HEK293 (cell line): Measurements from ENCODE around the gene CNTN2.

Source experiments
- BCL6B ChIP-seq: fragments of 450-650 bp; formaldehyde crosslinking; IDR thresholded peaks from 2 replicates; pipeline ENCODE4 v1.5.1; 2017; ENCODE audit warnings: missing biosample characterization, missing genetic modification characterization
- CTCF ChIP-seq: fragments of 450-650 bp; formaldehyde crosslinking; IDR thresholded peaks from 2 replicates; pipeline ENCODE4 v1.5.1; 2016; ENCODE audit warnings: missing biosample characterization, missing genetic modification characterization
- FEZF1 ChIP-seq: fragments of 450-650 bp; formaldehyde crosslinking; IDR thresholded peaks from 2 replicates; pipeline ENCODE4 v1.5.1; 2016; ENCODE audit warnings: missing biosample characterization, missing genetic modification characterization
- SALL2 ChIP-seq: fragments of 450-650 bp; formaldehyde crosslinking; IDR thresholded peaks from 2 replicates; pipeline ENCODE4 v1.5.0; 2017; ENCODE audit warnings: missing biosample characterization, mild to moderate bottlenecking, missing genetic modification characterization, borderline replicate concordance
- ZNF132 ChIP-seq: fragments of 450-650 bp; formaldehyde crosslinking; IDR thresholded peaks from 2 replicates; pipeline ENCODE4 v1.5.1; 2017; ENCODE audit warnings: missing biosample characterization, missing genetic modification characterization, borderline replicate concordance
- ZNF274 ChIP-seq, 2 experiments: fragments of 200-500 bp in 1 of 2; fragments of 450-650 bp in 1 of 2; sonication (Bioruptor generic) in 1 of 2; formaldehyde crosslinking in 1 of 2; IDR thresholded peaks; 2 replicates each; pipeline versions ENCODE4 v1.5.1 to v1.6.1; 2014 to 2016; ENCODE audit warnings: borderline replicate concordance in 1 of 2, inconsistent platforms in 1 of 2, low read length in 1 of 2, missing biosample characterization in 1 of 2, missing genetic modification characterization in 1 of 2
- ZNF311 ChIP-seq: fragments of 450-650 bp; formaldehyde crosslinking; IDR thresholded peaks from 2 replicates; pipeline ENCODE4 v1.5.1; 2017; ENCODE audit warnings: missing biosample characterization, missing genetic modification characterization, borderline replicate concordance
- ZNF394 ChIP-seq: fragments of 450-650 bp; formaldehyde crosslinking; IDR thresholded peaks from 2 replicates; pipeline ENCODE4 v1.5.1; 2016; ENCODE audit warnings: missing biosample characterization, missing genetic modification characterization, mild to moderate bottlenecking, moderate library complexity, borderline replicate concordance
- ZNF707 ChIP-seq: fragments of 450-650 bp; formaldehyde crosslinking; IDR thresholded peaks from 2 replicates; pipeline ENCODE4 v1.5.1; 2016; ENCODE audit warnings: missing biosample characterization, missing genetic modification characterization
- ZNF776 ChIP-seq: fragments of 450-650 bp; formaldehyde crosslinking; IDR thresholded peaks from 2 replicates; pipeline ENCODE4 v1.5.0; 2017; ENCODE audit warnings: missing biosample characterization, missing genetic modification characterization, borderline replicate concordance
- ZNF830 ChIP-seq: fragments of 450-650 bp; IDR thresholded peaks from 2 replicates; pipeline ENCODE4 v1.5.0; 2018; ENCODE audit warnings: missing biosample characterization, missing genetic modification characterization, low read depth, mild to moderate bottlenecking, moderate library complexity

- TF ChIP-seq BCL6B (tag by site-specific recombination) (no peak), CTCF (no peak), ZNF707 (tag by site-specific recombination) (no peak), ZNF394 (tag by site-specific recombination) (no peak), ZNF776 (tag by site-specific recombination) (no peak), SALL2 (no peak), ZNF274 (IDR thresholded peaks at IDR 0.05; ENCODE audit: low read length) (no peak), ZNF274 (tag by site-specific recombination; IDR thresholded peaks at IDR 0.05; ENCODE audit: borderline replicate concordance) (no peak), ZNF132 (no peak), FEZF1 (tag by site-specific recombination) (no peak), ZNF830 (tag by site-specific recombination) (no peak), ZNF311 (tag by site-specific recombination) (no peak)
Measured at GRCh38 chr1:205016075-205016474, 26.9 kb upstream of the CNTN2 start.
